Measurements from ENCODE around the gene PCNX2.

DNA sequence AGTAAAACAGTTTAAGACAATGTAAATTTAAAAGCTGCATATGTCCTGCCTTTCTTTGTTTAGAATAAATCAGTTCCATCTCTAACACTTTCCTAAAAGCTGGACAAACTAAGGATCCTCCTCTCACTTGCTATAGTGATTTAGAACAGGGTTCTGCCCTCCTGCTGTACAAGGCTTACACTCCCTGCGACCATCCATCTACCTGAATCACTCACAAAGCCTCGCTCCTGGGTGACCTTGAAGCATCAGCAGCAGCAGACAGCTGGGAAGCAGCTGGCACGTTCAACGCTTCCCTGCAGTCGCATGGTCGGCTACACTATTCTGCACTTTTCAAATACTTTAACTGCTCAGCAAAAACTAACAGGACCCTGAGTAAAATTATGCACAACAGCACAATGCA is 217.1 kb downstream of the PCNX2 start:
- TF ChIP-seq CBX8 (IDR thresholded peaks at IDR 0.05; ENCODE audit: borderline replicate concordance, low read depth, low read length) (no peak), YY1 (IDR thresholded peaks at IDR 0.05; ENCODE audit: low read depth, low read length) (no peak), GABPA (IDR thresholded peaks at IDR 0.05; ENCODE audit: borderline replicate concordance, insufficient read depth, low read length) (no peak)
